H1 (cell line): ENCODE data around the gene CELF2. TPM values are rescaled to one million over a fixed set of nuclear protein-coding genes. Genes with fewer than 3 reads are reported as not detected.

Experiments used
- CTCF ChIA-PET: fragments of 300-600 bp; sonication (Branson Sonifier 250); formaldehyde crosslinking; loops from one replicate; lab custom pipeline; 2021; ENCODE audit not compliant: partially characterized antibody; lab: Charles Lee
- POLR2A ChIA-PET: fragments of 300-600 bp; sonication (Branson Sonifier 250); formaldehyde crosslinking; loops from one replicate; lab custom pipeline; 2021; ENCODE audit warnings: inconsistent platforms; ENCODE audit not compliant: partially characterized antibody; lab: Charles Lee
- DNase-seq, 2 experiments: peaks; one replicate each; pipeline versions ENCODE4 v3.0.0 to v3.0.0-alpha.2; 2010 to 2022; ENCODE audit warnings: low spot score in 2 of 2, low read depth in 1 of 2, mixed read lengths in 1 of 2
- FAIRE-seq: peaks from 2 replicates; lab custom pipeline; 2011; peaks lifted over from hg19 to GRCh38; lab: Jason Lieb, UNC
- H2AFZ ChIP-seq: 2 replicates; pipeline ENCODE4 v1.8.1; 2012; ENCODE audit warnings: low read length, inconsistent platforms
- H2AK5ac ChIP-seq: 2 replicates; pipeline ENCODE4 v1.6.1; 2013; ENCODE audit warnings: low read depth, low read length
- H2BK120ac ChIP-seq: replicated peaks from 2 replicates; pipeline ENCODE3; 2013; ENCODE audit warnings: low read depth, low read length, inconsistent platforms
- H2BK12ac ChIP-seq: 2 replicates; pipeline ENCODE4 v1.6.1; 2013; ENCODE audit warnings: low read depth, low read length
- H2BK15ac ChIP-seq: 2 replicates; pipeline ENCODE4 v1.6.1; 2013; ENCODE audit warnings: low read length
- H2BK20ac ChIP-seq: 2 replicates; pipeline ENCODE4 v1.6.1; 2013; ENCODE audit warnings: low read length
- H2BK5ac ChIP-seq: 2 replicates; pipeline ENCODE4 v1.6.1; 2013; ENCODE audit warnings: low read depth, low read length
- H3K14ac ChIP-seq: 2 replicates; pipeline ENCODE4 v1.6.1; 2013; ENCODE audit warnings: inconsistent platforms; ENCODE audit not compliant: insufficient read length
- H3K18ac ChIP-seq: 2 replicates; pipeline ENCODE4 v1.6.1; 2013; ENCODE audit warnings: low read length; ENCODE audit errors: extremely low read depth
- H3K23ac ChIP-seq: 2 replicates; pipeline ENCODE4 v1.6.1; 2013; ENCODE audit warnings: inconsistent platforms; ENCODE audit not compliant: insufficient read length
- H3K23me2 ChIP-seq: 2 replicates; pipeline ENCODE4 v1.6.1; 2013; ENCODE audit warnings: low read depth, low read length
- H3K27ac ChIP-seq: 2 replicates; pipeline ENCODE4 v1.6.1; 2011; ENCODE audit warnings: low read depth, low read length, inconsistent platforms
- H3K27me3 ChIP-seq, 4 experiments: replicated peaks in 1 of 4; 1 replicate in 1 of 4; 2 replicates in 3 of 4; pipeline versions ENCODE4 v1.6.1 to v1.8.1; 2011 to 2013; ENCODE audit warnings: low read length in 3 of 4, mild to moderate bottlenecking in 3 of 4, inconsistent platforms in 2 of 4, mixed read lengths in 2 of 4, moderate library complexity in 1 of 4; ENCODE audit not compliant: control insufficient read depth in 3 of 4, insufficient read depth in 3 of 4; ENCODE audit errors: extremely low read depth in 1 of 4
- H3K36me3 ChIP-seq, 4 experiments: 2 replicates each; pipeline versions ENCODE4 v1.6.1 to v1.8.1; 2011 to 2013; ENCODE audit warnings: mild to moderate bottlenecking in 4 of 4, low read length in 3 of 4, moderate library complexity in 2 of 4, control low read depth in 1 of 4, inconsistent platforms in 1 of 4; ENCODE audit not compliant: insufficient read depth in 4 of 4, control insufficient read depth in 2 of 4
- H3K4ac ChIP-seq: replicated peaks from 2 replicates; pipeline ENCODE3; 2013; ENCODE audit warnings: low read length, low read depth, mixed read lengths, inconsistent platforms; ENCODE audit not compliant: insufficient read length
- H3K4me1 ChIP-seq, 4 experiments: replicated peaks in 1 of 4; 1 replicate in 1 of 4; 2 replicates in 3 of 4; pipeline versions ENCODE4 v1.6.1 to v1.8.1; 2011 to 2013; ENCODE audit warnings: low read length in 3 of 4, inconsistent platforms in 2 of 4, mixed read lengths in 1 of 4; ENCODE audit not compliant: insufficient read depth in 4 of 4, control insufficient read depth in 3 of 4
- H3K4me2 ChIP-seq, 2 experiments: 2 replicates each; pipeline versions ENCODE4 v1.6.1 to v1.8.1; 2011 to 2013; ENCODE audit warnings: low read depth in 2 of 2, low read length in 2 of 2, control low read depth in 1 of 2, inconsistent platforms in 1 of 2, mild to moderate bottlenecking in 1 of 2; ENCODE audit not compliant: insufficient read depth in 1 of 2
- H3K4me3 ChIP-seq, 4 experiments: fragments of 200-600, 300-600 bp in 1 of 4; sonication (generic), shearing (Covaris generic), sonication (Bioruptor Twin) in 1 of 4; 2 replicates each; pipeline versions ENCODE4 v1.5.1 to v1.8.1; 2011 to 2016; ENCODE audit warnings: low read length in 4 of 4, low read depth in 3 of 4, control low read depth in 2 of 4, inconsistent platforms in 2 of 4, mild to moderate bottlenecking in 2 of 4, mixed read lengths in 1 of 4, moderate library complexity in 1 of 4; ENCODE audit not compliant: insufficient read depth in 2 of 4; ENCODE audit errors: extremely low read depth in 1 of 4
- H3K56ac ChIP-seq: replicated peaks from 2 replicates; pipeline ENCODE3; 2013; ENCODE audit warnings: low read depth, mild to moderate bottlenecking, mixed read lengths, low read length, inconsistent platforms; ENCODE audit not compliant: insufficient read length
- H3K79me1 ChIP-seq: 2 replicates; pipeline ENCODE4 v1.6.1; 2013; ENCODE audit warnings: low read depth, low read length, control low read depth
- H3K79me2 ChIP-seq, 2 experiments: 2 replicates each; pipeline versions ENCODE4 v1.6.1 to v1.8.1; 2012 to 2013; ENCODE audit warnings: low read length in 2 of 2, mild to moderate bottlenecking in 2 of 2, inconsistent platforms in 1 of 2; ENCODE audit not compliant: insufficient read depth in 2 of 2, control insufficient read depth in 1 of 2
- H3K9ac ChIP-seq, 4 experiments: replicated peaks in 1 of 4; 1 replicate in 1 of 4; 2 replicates in 3 of 4; pipeline versions ENCODE4 v1.6.1 to v1.8.1; 2011 to 2013; ENCODE audit warnings: low read depth in 3 of 4, low read length in 3 of 4, control low read depth in 2 of 4, mild to moderate bottlenecking in 2 of 4, moderate library complexity in 2 of 4, inconsistent platforms in 1 of 4; ENCODE audit errors: extremely low read depth in 1 of 4
- H3K9me3 ChIP-seq, 2 experiments: 2 replicates each; pipeline versions ENCODE4 v1.6.1 to v1.8.1; 2012 to 2013; ENCODE audit warnings: mild to moderate bottlenecking in 2 of 2, moderate library complexity in 2 of 2, control low read depth in 1 of 2, inconsistent platforms in 1 of 2, low read depth in 1 of 2, low read length in 1 of 2, mixed read lengths in 1 of 2; ENCODE audit not compliant: insufficient read depth in 2 of 2
- H4K20me1 ChIP-seq, 2 experiments: replicated peaks in 1 of 2; 2 replicates each; pipeline versions ENCODE3 to v1.8.1; 2011 to 2013; ENCODE audit warnings: inconsistent platforms in 2 of 2, low read length in 2 of 2, mild to moderate bottlenecking in 1 of 2; ENCODE audit not compliant: insufficient read depth in 2 of 2, control insufficient read depth in 1 of 2
- H4K5ac ChIP-seq: 2 replicates; pipeline ENCODE4 v1.6.1; 2013; ENCODE audit warnings: low read length, low read depth, mixed read lengths, inconsistent platforms; ENCODE audit not compliant: insufficient read length
- H4K8ac ChIP-seq: 2 replicates; pipeline ENCODE4 v1.8.0; 2013; ENCODE audit warnings: mild to moderate bottlenecking, moderate library complexity, low read length, inconsistent platforms; ENCODE audit not compliant: insufficient read depth; ENCODE audit errors: extremely low read depth
- H4K91ac ChIP-seq: replicated peaks from 2 replicates; pipeline ENCODE3; 2013; ENCODE audit warnings: low read length, mixed read lengths, inconsistent platforms; ENCODE audit not compliant: insufficient read length
- GTF2F1 ChIP-seq: IDR thresholded peaks from 2 replicates; pipeline ENCODE4 v1.6.1; 2012; ENCODE audit warnings: low read depth, low read length, improper control_type of control experiment, borderline replicate concordance
- MAFK ChIP-seq: IDR thresholded peaks from 2 replicates; pipeline ENCODE4 v1.6.1; 2012; ENCODE audit warnings: low read depth, mild to moderate bottlenecking, improper control_type of control experiment, low read length
- SRF ChIP-seq: IDR thresholded peaks from 2 replicates; pipeline ENCODE4 v1.6.1; 2011; ENCODE audit warnings: mild to moderate bottlenecking, low read depth, low read length, moderate library complexity
- WGBS, 2 experiments: shearing (Covaris generic) in 1 of 2; methylation state at CpG; one replicate each; pipeline versions ENCODE4 v1.1.6 to v1.1.7; 2013 to 2015; ENCODE audit warnings: low lambda C conversion rate in 2 of 2, mixed read lengths in 2 of 2, inconsistent platforms in 1 of 2, low coverage in 1 of 2, missing lambda C conversion rate in 1 of 2; ENCODE audit not compliant: insufficient replicate concordance in 2 of 2, insufficient coverage in 1 of 2, insufficient read length in 1 of 2; ENCODE audit errors: extremely low coverage in 1 of 2, missing lambda C conversion rate in 1 of 2; 5-methylcytosine and 5-hydroxymethylcytosine counted together
- polyA plus RNA-seq, 7 experiments: library from polyadenylated mRNA; depleted of rRNA in 3 of 7; stranded (reverse) in 5 of 7; unstranded in 2 of 7; fragments of >200 nt in 5 of 7; fragments of 200-250 nt in 2 of 7; gene quantifications; 1 replicate in 5 of 7; 2 replicates in 1 of 7; 4 replicates in 1 of 7; pipeline versions ENCODE4 v1.2.1 to v1.2.3, GENCODE V29; 2011 to 2013; ENCODE audit warnings: missing spikeins in 2 of 7, mixed read lengths in 2 of 7
- total RNA-seq: library from RNA; stranded (reverse); fragmentation: NEBNext Ultra II Directional; extraction: Animal tissue kit (Norgen Biotek cat#: 25700); gene quantifications from 2 replicates; pipeline ENCODE4 v1.2.1, GENCODE V29; 2021

The CELF2 gene
- total and polyA plus RNA-seq, 2 of the 8 experiments (the other 6 are each of a cell fraction or from before 2014, with no cell fraction given) = 18.3 to 22.7 TPM

DNA sequence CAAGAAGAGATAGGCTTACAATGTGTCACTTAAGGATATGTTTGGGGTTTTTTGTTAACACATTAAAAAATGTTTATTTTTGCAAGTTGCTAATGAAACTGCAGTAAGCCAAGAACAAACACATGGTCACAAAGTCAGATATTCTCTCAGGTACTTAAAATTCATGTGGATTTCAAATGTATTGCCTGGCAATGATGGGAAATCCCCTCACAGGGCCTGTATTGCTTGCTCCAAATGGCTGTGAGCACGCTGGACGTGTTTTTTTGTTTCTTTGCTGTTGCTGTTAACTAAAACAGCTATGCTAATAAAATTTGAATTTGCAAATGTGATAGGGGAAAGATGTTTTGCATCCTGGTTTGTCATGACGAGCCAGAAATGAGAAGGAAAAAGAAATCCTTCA is 3.8 kb upstream of the CELF2 start:
- no peak overlapping the region for H2AK5ac ChIP-seq
- CTCF ChIA-PET = interaction anchor here (4.0 kb wide), 1 partner anchor 23 kb away, joined by 17 read pairs; no protein-coding TSS in a partner anchor
- no peak overlapping the region for H2BK20ac ChIP-seq
- H4K5ac ChIP-seq = no peak overlapping the region
- H2BK15ac ChIP-seq = no peak overlapping the region
- no peak overlapping the region for H3K56ac ChIP-seq
- no peak overlapping the region for H3K4me3 ChIP-seq
- H4K91ac ChIP-seq = no peak overlapping the region
- H3K27ac ChIP-seq = no peak overlapping the region
- H3K4me1 ChIP-seq = peaks cover 0 to 5% (median 1%) of the 10 kb centered on the region in 4 experiments; a peak in 3 of 7 replicates
- FAIRE-seq = no peak
- H3K79me1 ChIP-seq = no peaks in the 10 kb centered on the region
- peaks cover 7% of the 10 kb centered on the region for H3K23me2 ChIP-seq
- WGBS, 2 experiments = 87% methylated on average over 3 of the region's 3 CpGs; no CpG with 5 or more reads in 1 of the 2 experiments
- no peaks in the 10 kb centered on the region; a peak in 1 of 4 replicates for H3K9me3 ChIP-seq
- no peak overlapping the region for H3K14ac ChIP-seq
- no peak for TF ChIP-seq GTF2F1
- no peak for TF ChIP-seq MAFK
- TF ChIP-seq SRF = no peak
- no peak overlapping the region for H3K23ac ChIP-seq
- H2BK120ac ChIP-seq = no peak overlapping the region
- H4K20me1 ChIP-seq = no peaks in the 10 kb centered on the region
- no peaks in the 10 kb centered on the region for H3K36me3 ChIP-seq
- H3K4me2 ChIP-seq = no peak overlapping the region
- H3K27me3 ChIP-seq = peaks cover 0 to 1% (median 0%) of the 10 kb centered on the region in 4 experiments; a peak in 3 of 7 replicates
- no peak for DNase-seq
- H3K4ac ChIP-seq = no peak overlapping the region
- no peak overlapping the region for H2BK12ac ChIP-seq
- H2AFZ ChIP-seq = no peak overlapping the region
- H3K79me2 ChIP-seq = peaks cover 0 to 1% of the 10 kb centered on the region in 2 experiments; a peak in 2 of 4 replicates
- POLR2A ChIA-PET = interaction anchor here (0.8 kb wide), 1 partner anchor 8 kb away, joined by 3 read pairs; no protein-coding TSS in a partner anchor
- no peak overlapping the region for H4K8ac ChIP-seq
- H3K18ac ChIP-seq = no peak overlapping the region
- H3K9ac ChIP-seq = no peak overlapping the region
- H2BK5ac ChIP-seq = no peak overlapping the region
